Loucy (cell line): ENCODE data around the gene TM9SF1.

Experiments used
- EZH2phosphoT487 ChIP-seq: fragments of 200-600 bp; IDR thresholded peaks from 2 replicates; pipeline ENCODE4 v1.6.1; 2018; ENCODE audit warnings: antibody characterized with exemption, mild to moderate bottlenecking, moderate library complexity, borderline replicate concordance
- TF ChIP-seq, protein P1 (sequence below): fragments of 200-600 bp; sonication (generic); conservative IDR thresholded peaks from 2 replicates; pipeline ENCODE4 v1.5.1; 2014; ENCODE audit warnings: mild to moderate bottlenecking, antibody characterized with exemption, low read length

DNA sequence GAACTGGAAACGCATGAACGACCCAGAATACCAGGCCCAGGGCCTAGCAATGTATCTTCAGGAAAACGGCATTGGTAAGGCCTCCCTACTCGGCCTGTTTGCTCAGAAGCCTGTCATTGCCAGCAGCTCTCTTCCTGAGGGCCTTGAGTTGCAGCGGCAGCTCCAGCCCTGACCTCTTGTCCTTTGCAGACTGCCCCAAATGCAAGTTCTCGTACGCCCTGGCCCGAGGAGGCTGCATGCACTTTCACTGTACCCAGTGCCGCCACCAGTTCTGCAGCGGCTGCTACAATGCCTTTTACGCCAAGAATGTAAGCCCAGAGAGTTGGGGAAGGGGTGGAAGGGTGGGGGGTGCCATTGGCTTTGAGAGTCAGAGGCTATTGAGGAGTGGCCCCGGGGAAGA lies 37.9 kb downstream of the TM9SF1 start:
- TF ChIP-seq, protein P1, sequence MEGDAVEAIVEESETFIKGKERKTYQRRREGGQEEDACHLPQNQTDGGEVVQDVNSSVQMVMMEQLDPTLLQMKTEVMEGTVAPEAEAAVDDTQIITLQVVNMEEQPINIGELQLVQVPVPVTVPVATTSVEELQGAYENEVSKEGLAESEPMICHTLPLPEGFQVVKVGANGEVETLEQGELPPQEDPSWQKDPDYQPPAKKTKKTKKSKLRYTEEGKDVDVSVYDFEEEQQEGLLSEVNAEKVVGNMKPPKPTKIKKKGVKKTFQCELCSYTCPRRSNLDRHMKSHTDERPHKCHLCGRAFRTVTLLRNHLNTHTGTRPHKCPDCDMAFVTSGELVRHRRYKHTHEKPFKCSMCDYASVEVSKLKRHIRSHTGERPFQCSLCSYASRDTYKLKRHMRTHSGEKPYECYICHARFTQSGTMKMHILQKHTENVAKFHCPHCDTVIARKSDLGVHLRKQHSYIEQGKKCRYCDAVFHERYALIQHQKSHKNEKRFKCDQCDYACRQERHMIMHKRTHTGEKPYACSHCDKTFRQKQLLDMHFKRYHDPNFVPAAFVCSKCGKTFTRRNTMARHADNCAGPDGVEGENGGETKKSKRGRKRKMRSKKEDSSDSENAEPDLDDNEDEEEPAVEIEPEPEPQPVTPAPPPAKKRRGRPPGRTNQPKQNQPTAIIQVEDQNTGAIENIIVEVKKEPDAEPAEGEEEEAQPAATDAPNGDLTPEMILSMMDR: no peak
- no peak for TF ChIP-seq EZH2phosphoT487
